ENCODE results near the gene SLC4A7.
"Not testable (repeated sequence)": the region's sequence is repeated elsewhere in the genome, so short reads cannot be mapped to it uniquely, and the experiment has no call there.

SLC4A7 gene

DNA sequence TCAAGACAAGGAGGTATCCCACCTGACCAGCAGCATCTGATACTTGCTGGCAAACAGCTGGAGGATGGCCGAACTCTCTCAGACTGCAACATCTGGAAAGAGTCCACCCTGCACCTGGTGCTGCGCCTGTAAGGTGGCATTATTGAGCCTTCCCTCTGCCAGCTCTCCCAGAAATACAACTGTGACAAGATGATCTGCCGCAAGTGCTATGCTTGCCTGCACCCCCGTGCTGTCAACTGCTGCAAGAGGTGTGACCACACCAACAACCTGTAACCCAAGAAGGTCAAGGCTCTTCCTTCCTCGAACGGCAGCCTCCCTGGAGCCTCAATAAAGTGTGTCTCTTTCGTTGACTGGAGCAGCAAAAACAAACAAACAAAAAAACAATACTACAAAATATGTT is 2.2 kb upstream of the SLC4A7 start:
- DNase-seq = no peak

DNA sequence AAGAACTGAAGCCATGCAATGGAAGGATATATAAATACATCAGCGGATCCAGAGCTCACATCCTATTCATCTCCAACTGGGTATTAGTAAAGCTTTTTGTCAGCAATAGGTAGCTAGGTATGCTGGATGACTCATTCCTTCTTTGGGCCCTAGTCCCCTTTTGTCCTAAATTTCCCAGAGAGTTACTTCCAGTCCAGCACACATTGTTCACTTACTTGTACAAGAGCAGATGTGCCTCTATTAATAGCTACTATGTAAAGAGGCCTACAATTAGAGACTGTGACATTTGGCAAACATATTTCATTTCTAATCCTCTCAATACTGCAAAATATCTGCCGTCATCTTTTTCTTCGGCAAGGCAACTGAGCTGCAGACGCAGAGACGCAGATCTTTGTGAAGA is 1.7 kb upstream of the SLC4A7 start:
- no peak for DNase-seq

GRCh38 chr3:27483117-27484014 is 818 bp downstream of the SLC4A7 start:
- peak; percentile 78 for DNase-seq

DNA sequence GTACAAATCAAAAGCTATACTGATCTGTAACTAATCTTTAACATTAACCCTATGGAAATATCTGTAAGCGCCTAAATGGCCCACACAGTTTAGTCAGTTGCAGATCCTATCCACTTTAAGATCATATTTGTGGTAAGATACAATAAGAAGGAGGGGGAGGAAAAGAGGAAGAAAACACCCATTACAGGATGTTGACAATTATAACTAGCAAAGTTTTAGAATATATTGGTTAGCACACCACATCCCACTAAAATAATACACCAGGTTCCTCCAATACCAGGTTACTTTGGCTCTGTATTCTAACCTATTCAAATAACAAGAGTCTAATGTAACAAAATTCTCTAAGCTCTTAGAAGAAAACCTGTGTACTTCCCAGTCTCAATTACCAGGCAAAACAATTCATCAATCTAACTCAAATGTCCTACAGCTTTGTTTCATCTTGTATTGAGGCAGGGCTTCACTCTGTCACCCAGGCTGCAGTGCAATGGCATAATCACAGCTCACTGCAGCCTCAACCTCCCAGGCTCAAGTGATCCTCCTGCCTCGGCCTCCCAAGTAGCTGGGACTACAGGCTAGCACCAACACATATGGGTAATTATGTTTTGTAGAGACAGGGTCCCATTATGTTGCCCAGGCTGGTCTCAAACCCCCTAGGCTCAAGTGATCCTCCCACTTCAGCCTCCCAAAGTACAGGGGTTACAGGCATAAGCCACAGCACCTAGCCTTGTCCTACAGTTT is 4.2 kb downstream of the SLC4A7 start:
- no peak for DNase-seq

- DNase-seq = no peak
These were observed 12.1 kb downstream of the SLC4A7 start for GRCh38 chr3:27471923-27472550.

DNA sequence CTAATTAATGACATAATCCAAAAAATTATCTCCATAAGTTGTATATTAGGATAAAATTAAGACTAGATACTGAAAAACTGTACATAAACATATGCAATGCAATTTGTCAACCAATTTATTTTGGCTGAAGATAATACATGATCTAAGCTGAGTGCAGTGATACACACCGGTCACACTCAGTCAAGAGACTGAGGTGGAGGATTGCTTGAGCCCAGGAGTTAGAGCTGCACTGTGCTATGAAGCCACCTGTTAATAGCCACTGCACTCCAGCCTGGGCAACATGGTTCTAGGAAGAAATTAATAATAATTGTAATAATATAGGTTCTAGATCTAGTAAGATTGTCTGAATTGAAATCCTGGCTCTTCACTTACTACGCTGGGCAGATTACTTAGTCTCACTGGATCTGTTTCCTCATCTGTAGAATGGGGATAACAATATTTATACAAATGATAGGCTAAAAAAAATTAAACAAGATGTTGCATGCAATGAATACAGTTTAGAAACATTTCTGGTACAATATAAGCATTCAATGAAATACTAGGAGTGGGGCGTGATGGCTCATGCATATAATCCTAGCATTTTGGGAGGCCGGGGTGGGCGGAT is 15.8 kb downstream of the SLC4A7 start:
- DNase-seq = no peak

GRCh38 chr3:27467545-27467944 is 16.6 kb downstream of the SLC4A7 start:
- peak; percentile 54 for DNase-seq

- no peak for DNase-seq
These were observed 19.5 kb downstream of the SLC4A7 start for GRCh38 chr3:27464646-27465045.

- DNase-seq = no peak
These were observed 22.0 kb downstream of the SLC4A7 start for GRCh38 chr3:27462228-27462627.

DNA sequence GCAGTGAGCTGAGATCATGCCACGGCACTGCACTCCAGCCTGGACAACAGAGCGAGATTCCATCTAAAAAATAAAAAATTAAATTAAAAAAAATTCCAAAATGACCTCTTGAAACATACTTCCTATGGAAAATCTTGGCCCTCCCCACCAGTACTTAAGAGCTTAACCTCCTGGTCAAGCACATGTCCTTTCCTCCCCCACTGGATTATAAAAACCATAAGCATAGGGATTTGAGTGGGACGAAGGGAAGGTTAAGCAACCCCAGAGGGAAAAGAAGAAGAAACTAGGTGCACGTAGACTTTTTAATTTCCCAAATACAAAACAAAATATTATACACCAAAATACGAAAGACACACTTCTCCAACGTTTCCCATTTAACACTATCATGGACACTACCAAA is 25.3 kb downstream of the SLC4A7 start:
- no peak for DNase-seq

DNA sequence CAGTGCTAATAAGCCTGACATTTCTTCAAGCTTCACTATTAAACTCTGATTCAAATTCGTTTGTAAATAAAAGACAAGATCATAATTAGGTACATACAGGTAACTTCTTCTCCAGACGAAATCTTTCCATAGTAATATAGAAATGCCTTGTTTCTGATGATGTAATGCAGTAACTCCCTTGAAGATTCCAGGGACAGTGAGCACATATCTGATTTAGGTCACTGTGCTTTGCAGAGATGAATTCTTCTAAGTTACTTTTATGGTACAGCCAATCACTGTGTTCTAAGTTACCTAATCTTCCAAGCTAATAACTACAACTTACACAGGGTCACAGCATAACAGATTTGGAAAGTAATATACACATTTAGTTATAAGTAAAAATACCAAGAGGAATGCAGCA is 27.6 kb downstream of the SLC4A7 start:
- DNase-seq = no peak

GRCh38 chr3:27454914-27455313 is 29.3 kb downstream of the SLC4A7 start:
- DNase-seq = peak; percentile 14

DNA sequence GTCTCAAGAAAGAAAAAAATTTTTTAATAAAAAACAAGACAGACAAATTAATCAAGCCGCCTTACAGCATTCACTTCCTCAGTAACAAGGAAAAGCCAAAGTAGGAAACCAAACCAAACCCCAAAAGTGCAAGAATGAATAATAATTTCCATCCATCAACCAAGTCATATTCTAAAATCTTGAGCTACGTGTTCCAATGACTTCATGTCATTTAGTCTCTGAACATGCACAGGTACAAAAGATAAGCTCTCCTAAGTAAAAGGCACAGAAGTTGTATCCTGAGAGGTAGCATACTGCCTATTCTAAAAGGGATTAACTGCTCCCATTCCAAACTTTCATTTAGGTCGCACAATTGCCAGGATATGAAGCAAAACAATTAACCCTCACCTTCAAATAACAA is 29.7 kb downstream of the SLC4A7 start:
- no peak for DNase-seq

GRCh38 chr3:27452368-27453090 is 31.7 kb downstream of the SLC4A7 start:
- DNase-seq = no peak

DNA sequence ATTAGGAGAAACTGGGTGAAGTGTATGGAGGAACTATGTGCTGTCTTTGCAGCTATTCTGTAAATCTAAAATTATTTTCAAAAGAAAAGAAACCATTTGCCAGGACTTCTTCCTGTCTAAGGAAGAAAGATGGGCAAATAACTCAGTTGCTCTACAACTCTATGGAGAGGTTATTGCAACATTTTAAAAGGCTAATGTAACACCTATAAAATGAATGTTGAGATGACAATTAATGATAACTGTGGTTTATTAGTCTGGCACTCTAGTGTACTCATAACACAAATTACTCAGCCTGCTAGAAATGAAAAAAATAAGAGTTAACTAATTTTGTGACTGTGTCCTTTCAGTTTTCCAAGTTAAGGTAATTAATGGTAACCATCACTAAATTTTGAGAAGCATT is 32.3 kb downstream of the SLC4A7 start:
- DNase-seq = no peak

- no peak for DNase-seq
These were observed 32.9 kb downstream of the SLC4A7 start for GRCh38 chr3:27451251-27451650.

DNA sequence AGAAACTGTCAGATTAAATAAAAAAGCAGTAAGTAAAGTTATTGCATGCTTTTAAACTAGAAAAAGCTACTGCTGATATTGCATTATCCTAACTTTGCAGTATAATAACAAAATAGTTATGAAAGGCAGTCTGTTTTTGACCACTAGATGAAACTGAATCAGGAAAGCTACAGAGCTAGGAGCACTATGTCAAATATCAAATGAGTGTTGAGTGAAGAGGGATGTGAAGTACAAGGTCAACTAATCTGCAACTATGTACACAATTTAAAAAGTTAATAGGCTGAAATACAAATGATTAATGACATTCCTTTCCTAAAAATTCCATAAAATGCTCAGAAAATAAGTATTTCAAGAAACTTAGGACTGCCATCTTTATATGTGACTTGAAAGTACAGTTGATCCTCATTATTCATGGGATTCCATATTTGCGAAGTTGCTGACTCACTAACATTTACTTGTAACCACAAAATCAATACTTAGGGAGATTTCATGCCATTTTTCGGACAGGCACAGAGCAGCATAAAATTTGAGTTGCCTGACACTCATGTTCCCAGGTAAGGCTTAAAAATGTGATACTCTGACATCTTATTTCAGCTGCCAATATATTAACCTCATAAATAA is 34.5 kb downstream of the SLC4A7 start:
- DNase-seq = no peak

DNA sequence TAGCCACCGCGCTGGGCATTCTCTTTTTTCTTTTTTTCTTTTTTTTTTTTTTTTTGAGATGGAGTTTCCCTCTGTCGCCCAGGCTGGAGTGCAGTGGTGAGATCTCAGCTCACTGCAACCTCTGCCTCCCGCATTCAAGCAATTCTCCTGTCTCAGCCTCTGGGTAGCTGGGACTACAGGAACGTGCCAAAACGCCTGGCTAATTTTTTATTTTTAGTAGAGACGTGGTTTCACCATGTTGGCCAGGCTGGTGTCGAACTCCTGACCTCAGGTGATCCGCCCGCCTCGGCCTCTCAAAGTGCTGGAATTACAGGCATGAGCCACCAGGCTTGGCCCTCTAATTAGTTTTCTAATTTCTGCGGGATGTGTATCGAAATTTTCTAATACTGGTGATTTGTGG is 41.2 kb downstream of the SLC4A7 start:
- not testable (repeated sequence) for DNase-seq

GRCh38 chr3:27438352-27438751 is 45.8 kb downstream of the SLC4A7 start:
- DNase-seq = not testable (repeated sequence)

- peak; percentile 99 for DNase-seq
These were observed 53.1 kb downstream of the SLC4A7 start for GRCh38 chr3:27431116-27431515.

DNA sequence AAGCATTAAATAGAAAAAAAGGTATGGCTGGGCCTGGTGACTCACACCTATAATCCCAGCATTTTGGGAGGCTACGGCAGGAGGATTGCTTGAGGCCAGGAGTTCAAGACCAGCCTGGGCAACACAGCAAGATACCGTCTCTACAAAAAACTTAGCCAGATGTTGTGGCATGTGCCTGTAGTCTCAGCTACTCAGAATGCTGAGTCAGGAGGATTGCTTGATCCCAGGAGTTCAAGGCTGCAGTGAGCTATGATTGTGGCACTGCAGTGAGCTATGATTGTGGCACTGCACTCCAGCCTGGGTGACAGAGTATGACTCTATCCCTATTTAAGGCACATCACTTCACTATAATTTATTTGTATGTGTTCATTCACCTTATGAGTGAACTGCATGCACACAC is 54.3 kb downstream of the SLC4A7 start:
- DNase-seq = no peak

DNA sequence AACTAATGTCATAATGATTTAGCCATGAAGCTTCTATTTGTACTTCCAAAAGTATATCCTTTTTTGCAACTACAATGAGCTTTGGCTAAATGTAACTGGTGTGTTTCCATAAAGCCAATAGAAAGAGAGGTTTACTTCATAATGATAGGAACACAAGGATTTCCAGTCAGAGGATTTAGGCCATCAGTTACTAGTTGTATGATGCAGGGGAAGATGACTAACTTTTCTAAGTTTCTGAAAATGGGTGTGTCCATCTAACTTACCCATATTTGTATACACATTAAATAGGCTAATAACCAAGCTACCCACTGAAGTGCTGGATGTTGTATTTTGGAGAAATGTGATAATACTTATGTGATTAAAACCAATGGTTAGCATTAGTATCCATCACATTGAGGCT is 55.7 kb downstream of the SLC4A7 start:
- no peak for DNase-seq
